Caco-2 (cell line): Measurements from ENCODE around the gene DAND5. TPM values are rescaled to one million over a fixed set of nuclear protein-coding genes. Genes with fewer than 3 reads are reported as not detected.

Experiments
- BruUV-seq: library from RNA; stranded (reverse); fragments of 400-500 nt; replicated peaks from 2 replicates; lab custom pipeline; 2021; lab: Mats Ljungman, UMichigan
- CTCF ChIA-PET: fragments of 300-600 bp; sonication (Branson Sonifier 250); formaldehyde crosslinking; loops from one replicate; lab custom pipeline; 2022; ENCODE audit warnings: antibody characterized with exemption; lab: Charles Lee
- POLR2A ChIA-PET: fragments of 300-600 bp; sonication (Branson Sonifier 250); formaldehyde crosslinking; loops from one replicate; lab custom pipeline; 2022; ENCODE audit warnings: antibody characterized with exemption; lab: Charles Lee
- DNase-seq, 2 experiments: peaks; one replicate each; pipeline versions ENCODE4 v3.0.0 to v3.0.0-alpha.2; 2020 to 2022
- H3K27me3 ChIP-seq: replicated peaks from 2 replicates; pipeline ENCODE4 v1.6.0; 2011; ENCODE audit warnings: low read length; ENCODE audit not compliant: control insufficient read depth, insufficient read depth
- H3K36me3 ChIP-seq: 2 replicates; pipeline ENCODE4 v1.5.1; 2011; ENCODE audit warnings: low read length; ENCODE audit not compliant: control insufficient read depth, insufficient read depth
- H3K4me1 ChIP-seq: fragments of 250-450 bp; sonication (Bioruptor Pico); 2 replicates; pipeline ENCODE4 v1.5.1; 2020; ENCODE audit warnings: mild to moderate bottlenecking
- H3K4me3 ChIP-seq: 2 replicates; pipeline ENCODE4 v1.5.1; 2011; ENCODE audit warnings: low read depth, mild to moderate bottlenecking, control low read depth, low read length
- H3K9me3 ChIP-seq: fragments of 250-450 bp; sonication (Bioruptor Pico); 2 replicates; pipeline ENCODE4 v1.5.1; 2020; ENCODE audit warnings: mild to moderate bottlenecking, moderate library complexity
- H3K27ac Mint-ChIP-seq: one replicate; pipeline ENCODE4 v1.8.0; 2022; ENCODE audit warnings: mixed read lengths; ENCODE audit not compliant: unreplicated experiment
- H3K27me3 Mint-ChIP-seq: one replicate; pipeline ENCODE4 v1.8.0; 2022; ENCODE audit warnings: mixed read lengths; ENCODE audit not compliant: insufficient read depth, unreplicated experiment
- H3K36me3 Mint-ChIP-seq: one replicate; pipeline ENCODE4 v1.8.0; 2022; ENCODE audit warnings: mild to moderate bottlenecking, mixed read lengths; ENCODE audit not compliant: insufficient read depth, unreplicated experiment
- H3K4me1 Mint-ChIP-seq: one replicate; pipeline ENCODE4 v1.8.0; 2022; ENCODE audit warnings: low read depth, mixed read lengths; ENCODE audit not compliant: unreplicated experiment
- H3K4me3 Mint-ChIP-seq: one replicate; pipeline ENCODE4 v1.8.0; 2022; ENCODE audit warnings: mild to moderate bottlenecking, moderate library complexity, mixed read lengths; ENCODE audit not compliant: unreplicated experiment
- H3K9me3 Mint-ChIP-seq: one replicate; pipeline ENCODE4 v1.8.0; 2022; ENCODE audit warnings: mixed read lengths; ENCODE audit not compliant: unreplicated experiment
- intact Hi-C: fragments of 100-400 bp; cut with micrococcal nuclease; formaldehyde crosslinking; loops from one replicate; pipeline ENCODE4 v1.10.0; 2022; ENCODE audit not compliant: unreplicated experiment
- total RNA-seq: library from RNA; stranded (reverse); gene quantifications from 2 replicates; pipeline ENCODE4 v1.2.3, GENCODE V29; 2022
- TF ChIP-seq, protein P1 (sequence below), 2 experiments: fragments of 200-600 bp in 1 of 2; IDR thresholded peaks; 1 replicate in 1 of 2; 2 replicates in 1 of 2; pipeline versions ENCODE4 v1.5.1 to v1.8.0; 2011 to 2022; ENCODE audit warnings: antibody characterized with exemption in 1 of 2, control low read depth in 1 of 2, inconsistent platforms in 1 of 2, low read depth in 1 of 2, low read length in 1 of 2, mild to moderate bottlenecking in 1 of 2, moderate library complexity in 1 of 2; ENCODE audit not compliant: insufficient read depth in 1 of 2, severe bottlenecking in 1 of 2, unreplicated experiment in 1 of 2

Gene DAND5
- total RNA-seq, 1 experiment from 2014 or later, result not detected

DNA sequence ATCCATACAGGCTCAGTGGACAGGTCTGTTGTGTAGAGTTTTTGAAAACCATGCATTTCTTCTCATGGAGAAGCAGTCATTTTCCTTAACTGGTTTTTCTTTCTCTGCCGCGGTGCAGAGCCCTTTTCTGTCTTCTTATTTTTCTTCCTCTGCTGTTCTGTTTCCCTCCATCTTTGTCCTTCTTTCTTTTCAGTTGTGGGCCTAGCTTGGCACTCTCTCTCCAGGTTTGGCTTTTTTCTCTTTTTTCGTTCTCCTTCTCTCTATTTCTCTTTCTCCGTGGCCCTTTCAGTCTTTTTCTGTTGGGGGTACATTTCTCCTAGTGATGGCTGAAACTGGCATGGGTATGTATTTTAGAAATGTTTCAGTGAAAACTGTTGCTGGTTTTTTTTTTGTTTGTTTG lies 50.0 kb downstream of the DAND5 start:
- Histone ChIP-seq H3K4me1 (no peaks in the 10 kb centered on the region), H3K9me3 (no peaks in the 10 kb centered on the region), H3K36me3 (no peaks in the 10 kb centered on the region), H3K4me3 (no peak overlapping the region), H3K27me3 (no peaks in the 10 kb centered on the region)
- no peak for DNase-seq
- H3K4me3 Mint-ChIP-seq, result no peak overlapping the region
- peaks cover 30% of the 10 kb centered on the region for H3K27me3 Mint-ChIP-seq
- TF ChIP-seq, protein P1, sequence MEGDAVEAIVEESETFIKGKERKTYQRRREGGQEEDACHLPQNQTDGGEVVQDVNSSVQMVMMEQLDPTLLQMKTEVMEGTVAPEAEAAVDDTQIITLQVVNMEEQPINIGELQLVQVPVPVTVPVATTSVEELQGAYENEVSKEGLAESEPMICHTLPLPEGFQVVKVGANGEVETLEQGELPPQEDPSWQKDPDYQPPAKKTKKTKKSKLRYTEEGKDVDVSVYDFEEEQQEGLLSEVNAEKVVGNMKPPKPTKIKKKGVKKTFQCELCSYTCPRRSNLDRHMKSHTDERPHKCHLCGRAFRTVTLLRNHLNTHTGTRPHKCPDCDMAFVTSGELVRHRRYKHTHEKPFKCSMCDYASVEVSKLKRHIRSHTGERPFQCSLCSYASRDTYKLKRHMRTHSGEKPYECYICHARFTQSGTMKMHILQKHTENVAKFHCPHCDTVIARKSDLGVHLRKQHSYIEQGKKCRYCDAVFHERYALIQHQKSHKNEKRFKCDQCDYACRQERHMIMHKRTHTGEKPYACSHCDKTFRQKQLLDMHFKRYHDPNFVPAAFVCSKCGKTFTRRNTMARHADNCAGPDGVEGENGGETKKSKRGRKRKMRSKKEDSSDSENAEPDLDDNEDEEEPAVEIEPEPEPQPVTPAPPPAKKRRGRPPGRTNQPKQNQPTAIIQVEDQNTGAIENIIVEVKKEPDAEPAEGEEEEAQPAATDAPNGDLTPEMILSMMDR (IDR thresholded peaks at IDR 0.05; ENCODE audit: insufficient read depth in 1 of 2, low read depth in 1 of 2, low read length in 1 of 2, severe bottlenecking in 1 of 2, unreplicated experiment in 1 of 2), result no peak
- intact Hi-C loops, result no loop called here
- H3K4me1 Mint-ChIP-seq, result no peaks in the 10 kb centered on the region
- no TSS peak for BruUV-seq
- no peaks in the 10 kb centered on the region for H3K9me3 Mint-ChIP-seq
- H3K36me3 Mint-ChIP-seq, result no peaks in the 10 kb centered on the region
- H3K27ac Mint-ChIP-seq, result no peak overlapping the region
- POLR2A ChIA-PET, result no interaction called here
- CTCF ChIA-PET, result no interaction called here

DNA sequence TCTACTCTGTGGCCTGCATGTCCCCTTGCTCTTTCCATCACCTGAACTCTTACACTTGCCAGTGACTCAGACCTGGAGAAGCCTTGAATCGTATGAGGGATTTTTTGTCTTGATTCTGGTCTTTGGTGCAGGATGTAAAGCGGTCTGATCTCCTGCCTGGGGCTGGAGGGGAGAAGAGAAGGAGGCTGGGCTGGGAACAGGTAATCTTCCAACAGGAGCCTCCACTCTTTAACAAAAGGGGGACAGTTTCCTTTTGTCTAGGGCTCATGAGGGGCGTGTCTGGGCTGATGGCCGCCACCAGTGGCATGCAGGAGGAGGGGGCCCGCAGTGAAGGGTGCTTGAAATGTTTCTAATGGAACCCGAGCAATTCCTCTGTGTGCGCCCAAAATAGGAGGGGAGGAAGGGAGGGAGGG lies 50.6 kb downstream of the DAND5 start:
- no peaks in the 10 kb centered on the region for H3K27me3 ChIP-seq
- no peaks in the 10 kb centered on the region for H3K4me1 ChIP-seq

DNA sequence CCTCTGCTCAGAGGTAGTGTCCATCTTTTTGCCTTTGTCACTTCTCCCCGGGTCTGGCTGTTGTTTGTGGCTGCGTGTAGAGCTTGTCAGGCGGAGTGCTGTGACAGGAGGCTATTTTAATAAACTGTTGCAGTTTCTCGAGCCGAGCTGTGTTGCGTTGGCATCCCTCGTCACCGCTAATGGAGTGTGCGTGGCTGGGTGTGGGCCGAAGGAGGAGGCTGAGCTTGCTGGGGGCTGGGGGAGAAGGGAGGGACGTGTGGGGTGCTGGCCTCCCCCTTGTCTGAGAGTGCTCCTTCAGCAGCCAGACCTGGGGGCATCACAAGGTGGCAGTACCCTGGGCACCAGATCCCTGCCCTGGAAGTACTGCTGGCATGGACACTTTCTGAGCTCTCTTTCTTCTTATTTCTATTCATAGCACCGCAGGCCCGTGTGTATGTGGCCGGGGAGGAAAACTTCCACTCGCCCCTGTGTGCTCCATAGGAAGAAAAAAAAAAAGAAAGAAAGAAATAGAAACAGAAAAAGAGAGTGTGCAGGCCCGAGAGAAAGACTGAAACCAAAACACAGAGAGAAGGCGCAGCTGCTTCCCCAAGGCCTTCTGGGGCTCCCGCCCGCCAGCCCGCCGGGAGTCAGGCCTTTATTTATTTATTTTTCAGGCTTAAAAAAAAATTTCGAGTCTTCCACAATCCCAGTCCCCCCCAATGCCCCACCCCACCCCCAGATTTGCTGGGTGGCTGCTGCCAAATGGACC lies 52.9 kb downstream of the DAND5 start:
- Histone ChIP-seq H3K27me3 (no peaks in the 10 kb centered on the region), H3K36me3 (no peaks in the 10 kb centered on the region), H3K9me3 (no peaks in the 10 kb centered on the region), H3K4me3 (no peak overlapping the region), H3K4me1 (peaks cover 6% of the 10 kb centered on the region)
- ChIA-PET POLR2A (no interaction called here), CTCF (no interaction called here)
- Mint-ChIP-seq H3K4me1 (peaks cover 9% of the 10 kb centered on the region), H3K36me3 (no peaks in the 10 kb centered on the region), H3K4me3 (no peak overlapping the region), H3K27me3 (peaks cover 24% of the 10 kb centered on the region), H3K9me3 (no peaks in the 10 kb centered on the region), H3K27ac (no peak overlapping the region)
- DNase-seq, result no peak
- no TSS peak for BruUV-seq
- TF ChIP-seq, protein P1 (IDR thresholded peaks at IDR 0.05; ENCODE audit: insufficient read depth in 1 of 2, low read depth in 1 of 2, low read length in 1 of 2, severe bottlenecking in 1 of 2, unreplicated experiment in 1 of 2), result no peak
- intact Hi-C loops, result no loop called here

More for the DNA sequence above, 50.6 kb downstream of the DAND5 start:
- no TSS peak for BruUV-seq
- intact Hi-C loops, result no loop called here
- Mint-ChIP-seq H3K4me3 (no peak overlapping the region), H3K27ac (no peak overlapping the region), H3K9me3 (no peaks in the 10 kb centered on the region), H3K36me3 (no peaks in the 10 kb centered on the region), H3K27me3 (peaks cover 29% of the 10 kb centered on the region), H3K4me1 (no peaks in the 10 kb centered on the region)
- TF ChIP-seq, protein P1 (IDR thresholded peaks at IDR 0.05; ENCODE audit: insufficient read depth in 1 of 2, low read depth in 1 of 2, low read length in 1 of 2, severe bottlenecking in 1 of 2, unreplicated experiment in 1 of 2), result no peak
- POLR2A ChIA-PET, result no interaction called here
- no peak for DNase-seq
- CTCF ChIA-PET, result no interaction called here
- no peaks in the 10 kb centered on the region for H3K9me3 ChIP-seq
- H3K36me3 ChIP-seq, result no peaks in the 10 kb centered on the region
- no peak overlapping the region for H3K4me3 ChIP-seq
